Measurements from ENCODE around the gene VAMP4.

VAMP4 gene

GRCh38 chr1:171652234-171652822, 89.5 kb downstream of the VAMP4 start, which contains the start of gene MYOC:
MYOC (minus strand) TSS chr1:171652688; CDS start chr1:171652611, 77 bp downstream.
- CTCF ChIA-PET, result no interaction called here
- no peak for TF ChIP-seq L3MBTL2 (conservative IDR thresholded peaks at IDR 0.05)
- TF ChIP-seq TARDBP (IDR thresholded peaks at IDR 0.05), result no peak
- TF ChIP-seq BHLHE40 (IDR thresholded peaks at IDR 0.05; ENCODE audit: borderline replicate concordance), result no peak
- TF ChIP-seq ELF4 (IDR thresholded peaks at IDR 0.05), result no peak
- TF ChIP-seq FOXA1 (IDR thresholded peaks at IDR 0.05), result no peak
- TF ChIP-seq SUZ12 (IDR thresholded peaks at IDR 0.05), result no peak
- no peak for TF ChIP-seq ZNF384 (IDR thresholded peaks at IDR 0.05)
- no peak for TF ChIP-seq HDGF (IDR thresholded peaks at IDR 0.05; ENCODE audit: borderline replicate concordance)
- TF ChIP-seq LEF1 (IDR thresholded peaks at IDR 0.05; ENCODE audit: borderline replicate concordance), result no peak
- TF ChIP-seq SP1 (IDR thresholded peaks at IDR 0.05), result no peak
- TF ChIP-seq PKNOX1 (IDR thresholded peaks at IDR 0.05), result no peak
- no peak for TF ChIP-seq NFRKB (IDR thresholded peaks at IDR 0.05)
- TF ChIP-seq CTBP1 (IDR thresholded peaks at IDR 0.05; ENCODE audit: borderline replicate concordance), result no peak
- no peak for TF ChIP-seq FOXM1 (IDR thresholded peaks at IDR 0.05; ENCODE audit: borderline replicate concordance)
- TF ChIP-seq ARNT (IDR thresholded peaks at IDR 0.05), result no peak
- POLR2A ChIA-PET, result no interaction called here
- DNase-seq (ENCODE audit: extremely low spot score), result no peak
